ENCODE measurements around the gene CNR1.

Gene CNR1

DNA sequence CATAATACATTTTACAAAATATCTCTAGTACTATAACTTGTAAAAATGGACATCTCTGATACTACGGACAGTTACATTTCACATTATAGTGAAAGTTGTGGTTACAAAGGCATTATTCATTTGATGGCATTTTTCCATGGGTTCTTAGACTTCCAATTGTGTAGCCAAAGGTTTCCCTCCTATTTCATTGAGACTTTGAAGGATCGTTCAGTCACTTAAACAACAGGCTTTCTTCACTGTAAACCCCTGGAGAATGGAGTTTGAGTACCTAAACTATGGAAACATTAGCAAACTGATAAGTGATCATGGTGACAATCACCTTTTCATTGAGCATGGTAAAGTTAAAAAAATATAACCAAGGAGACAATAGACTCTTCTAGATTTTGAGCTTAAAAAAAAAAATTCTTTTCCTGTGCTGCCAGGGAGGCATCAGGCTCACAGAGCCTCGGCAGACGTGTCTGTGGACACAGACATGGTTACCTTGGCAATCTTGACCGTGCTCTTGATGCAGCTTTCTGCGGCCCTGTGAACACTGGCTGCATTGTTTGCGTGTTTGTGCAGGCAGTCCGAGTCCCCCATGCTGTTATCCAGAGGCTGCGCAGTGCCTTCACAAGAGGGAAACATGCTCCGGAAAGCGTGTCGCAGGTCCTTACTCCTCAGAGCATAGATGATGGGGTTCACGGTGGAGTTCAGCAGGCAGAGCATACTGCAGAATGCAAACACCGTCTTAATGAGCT lies 22.6 kb downstream of the CNR1 start:
- DNase-seq (ENCODE audit: low read depth, low spot score) = no peak

DNA sequence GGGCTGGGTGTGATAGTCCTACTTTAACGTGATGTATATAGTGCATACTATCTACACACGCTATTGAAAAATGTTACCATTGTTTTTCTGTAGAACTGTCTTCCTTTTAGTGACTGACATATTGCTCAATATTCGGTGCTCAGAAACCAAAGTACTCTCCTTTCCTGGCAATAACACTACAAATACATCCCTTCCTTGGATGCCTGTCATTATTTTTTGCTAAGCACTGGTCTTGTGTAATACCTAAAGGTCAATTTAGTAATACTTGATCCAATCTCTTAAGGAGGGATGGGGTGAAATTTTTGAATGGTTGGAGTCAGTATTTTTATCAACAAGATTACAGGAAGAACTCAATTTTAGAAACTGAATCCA lies 23.9 kb downstream of the CNR1 start:
- no peak for DNase-seq (ENCODE audit: low read depth, low spot score)

- DNase-seq (ENCODE audit: low read depth, low spot score) = no peak
Observed at GRCh38 chr6:88141561-88142296, 24.4 kb downstream of the CNR1 start.

- DNase-seq (ENCODE audit: low read depth, low spot score) = no peak
Observed at GRCh38 chr6:88137915-88138314, 28.2 kb downstream of the CNR1 start.

DNA sequence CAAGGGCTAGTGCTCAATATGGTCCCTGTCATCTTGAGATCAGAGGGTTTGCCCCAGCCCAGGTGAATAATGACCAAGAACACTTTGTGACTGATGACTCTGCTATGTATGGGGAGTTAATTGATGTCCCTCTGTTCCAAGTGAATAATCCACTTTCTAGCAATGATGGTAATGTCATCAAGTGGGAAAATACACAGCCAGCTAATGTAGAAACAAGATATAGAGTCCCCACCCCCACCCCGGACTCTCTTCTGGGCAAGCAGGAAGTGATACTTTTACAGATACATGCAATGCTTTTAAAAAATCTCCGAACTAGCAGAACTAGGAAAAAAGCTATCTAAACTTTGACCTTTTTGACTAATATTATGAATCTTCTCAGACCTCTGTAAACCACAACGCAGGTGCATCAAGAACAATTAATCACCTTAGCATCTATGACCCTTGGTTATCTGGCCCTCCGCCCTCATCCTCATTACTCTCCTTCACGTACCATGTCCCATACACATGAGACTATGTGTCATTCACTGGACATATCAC lies 30.5 kb downstream of the CNR1 start:
- DNase-seq (ENCODE audit: low read depth, low spot score) = no peak

DNA sequence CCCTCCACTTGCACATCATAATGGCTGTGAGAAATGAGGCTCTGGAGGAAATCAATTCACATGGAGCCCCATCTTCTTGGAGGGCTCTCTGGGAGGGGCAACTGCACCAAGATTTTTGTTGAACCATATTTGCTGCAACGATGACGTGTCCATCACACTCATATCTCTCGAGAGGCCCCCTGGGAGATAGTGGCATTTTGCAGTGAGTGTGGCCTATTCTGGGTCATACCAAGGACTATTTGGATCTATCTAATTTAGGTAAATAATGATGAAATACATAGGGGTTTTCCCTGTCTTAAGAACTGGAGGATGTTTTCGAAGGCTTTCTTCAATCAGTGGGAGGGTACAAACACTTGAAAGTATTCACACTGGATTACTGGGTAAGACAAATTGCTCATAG lies 31.6 kb downstream of the CNR1 start:
- DNase-seq (ENCODE audit: low read depth, low spot score) = no peak

DNA sequence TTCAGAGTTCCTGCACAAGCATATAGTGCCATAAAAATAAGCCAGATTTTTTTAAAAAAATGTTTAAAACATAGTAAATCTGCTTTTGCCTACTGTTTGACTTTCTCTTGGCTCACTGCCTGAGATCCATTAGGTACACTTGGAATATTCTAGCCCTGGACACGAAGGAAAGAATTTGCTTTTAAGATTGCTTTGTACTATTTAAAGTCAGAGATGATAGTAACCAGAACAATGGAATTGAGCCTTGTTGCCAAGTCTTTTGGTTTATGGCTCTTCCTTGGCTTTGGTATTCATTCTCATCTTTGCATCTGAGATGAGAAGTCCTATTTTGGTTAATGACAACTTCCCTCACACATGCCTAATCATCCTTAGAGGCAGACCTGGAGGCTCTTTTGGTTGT lies 32.4 kb downstream of the CNR1 start:
- no peak for DNase-seq (ENCODE audit: low read depth, low spot score)

GRCh38 chr6:88124925-88125557 lies 41.1 kb downstream of the CNR1 start:
- DNase-seq (ENCODE audit: low read depth, low spot score) = no peak

DNA sequence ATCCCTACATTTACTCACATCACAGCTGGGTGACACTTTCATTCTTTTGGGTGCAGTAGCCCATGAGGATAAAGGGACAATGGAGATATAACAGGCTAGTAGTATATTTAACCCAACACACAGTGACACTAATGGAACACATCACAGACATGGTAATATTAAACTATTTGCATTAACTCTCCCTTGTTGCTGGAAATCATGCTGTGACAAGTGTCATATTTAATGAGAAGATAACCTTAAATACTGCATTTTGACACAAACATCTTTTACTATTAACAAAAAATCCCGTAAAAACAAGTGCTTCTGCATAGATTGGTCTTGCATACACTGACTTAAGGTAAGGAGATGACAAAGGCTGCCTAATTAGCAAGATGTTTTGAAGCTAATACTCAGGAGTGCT lies 45.5 kb downstream of the CNR1 start:
- no peak for DNase-seq (ENCODE audit: low read depth, low spot score)

- no peak for DNase-seq (ENCODE audit: low read depth, low spot score)
Observed at GRCh38 chr6:88119769-88120168, 46.4 kb downstream of the CNR1 start.

DNA sequence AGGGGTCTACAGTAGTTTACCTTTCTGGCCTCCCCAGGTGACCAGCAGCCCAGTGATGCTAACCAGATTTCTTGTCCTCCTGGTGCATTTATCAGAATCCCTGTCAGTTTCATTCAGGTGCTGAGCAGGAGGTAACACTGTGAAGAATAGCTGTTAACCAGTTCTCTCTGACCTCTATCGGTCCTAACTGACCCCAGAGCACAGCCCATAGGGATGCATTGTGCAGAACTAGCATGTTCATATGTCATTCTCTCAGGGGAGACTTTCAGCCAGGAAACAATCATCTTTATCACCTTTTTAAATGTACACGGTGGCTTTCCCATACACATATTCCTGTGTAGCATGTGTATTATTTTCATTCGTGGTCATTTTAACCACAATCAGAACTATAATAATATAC lies 49.9 kb downstream of the CNR1 start:
- DNase-seq (ENCODE audit: low read depth, low spot score) = no peak

- DNase-seq (ENCODE audit: low read depth, low spot score) = no peak
Observed at GRCh38 chr6:88115307-88115706, 50.8 kb downstream of the CNR1 start.

- DNase-seq (ENCODE audit: low read depth, low spot score) = no peak
Observed at GRCh38 chr6:88114838-88115237, 51.3 kb downstream of the CNR1 start.

GRCh38 chr6:88111991-88112390 lies 54.2 kb downstream of the CNR1 start:
- DNase-seq (ENCODE audit: low read depth, low spot score) = no peak

GRCh38 chr6:88107241-88107640 lies 58.9 kb downstream of the CNR1 start:
- DNase-seq (ENCODE audit: low read depth, low spot score) = no peak

GRCh38 chr6:88105741-88106340 lies 60.3 kb downstream of the CNR1 start:
- no peak for DNase-seq (ENCODE audit: low read depth, low spot score)

Measured in iPS DF 19.7 (cell line).